Hematopoietic multipotent progenitor cell (in vitro differentiated cells): ENCODE results near the gene COPS9. TPM values are rescaled to one million over a fixed set of nuclear protein-coding genes. Genes with fewer than 3 reads are reported as not detected.

Experiments used
- DNase-seq, 3 donors: peaks; one replicate each; pipeline ENCODE4 v3.0.0-alpha.2; 2011 to 2015; ENCODE audit warnings: low read depth in 2 of 3, low spot score in 2 of 3
- total RNA-seq: library from RNA; depleted of rRNA; stranded (reverse); fragments of >200 nt; gene quantifications from one replicate; pipeline ENCODE4 v1.2.3, GENCODE V29; 2012

COPS9 gene
- total RNA-seq, 1 donor, result 66.2 TPM

- no peak for DNase-seq
Observed at GRCh38 chr2:240166761-240167587, 30.9 kb upstream of the COPS9 start.

GRCh38 chr2:240166191-240166590 is 30.1 kb upstream of the COPS9 start:
- DNase-seq, result no peak

- no peak for DNase-seq
Observed at GRCh38 chr2:240165661-240166060, 29.6 kb upstream of the COPS9 start.

- DNase-seq, result no peak
Observed at GRCh38 chr2:240165034-240165433, 28.9 kb upstream of the COPS9 start.

GRCh38 chr2:240164586-240164985 is 28.5 kb upstream of the COPS9 start:
- no peak for DNase-seq

- DNase-seq, result no peak
Observed at GRCh38 chr2:240163844-240164574, 27.9 kb upstream of the COPS9 start.

- DNase-seq, result no peak
Observed at GRCh38 chr2:240162939-240163714, 27.0 kb upstream of the COPS9 start.

- DNase-seq, result no peak
Observed at GRCh38 chr2:240162531-240162930, 26.4 kb upstream of the COPS9 start.

- no peak for DNase-seq
Observed at GRCh38 chr2:240162032-240162431, 25.9 kb upstream of the COPS9 start.

- DNase-seq, result no peak
Observed at GRCh38 chr2:240161087-240161750, 25.1 kb upstream of the COPS9 start.

- DNase-seq, result no peak
Observed at GRCh38 chr2:240160291-240161086, 24.4 kb upstream of the COPS9 start.

GRCh38 chr2:240159251-240159839 is 23.2 kb upstream of the COPS9 start:
- DNase-seq, result no peak

- DNase-seq, result no peak
Observed at GRCh38 chr2:240157147-240157470, 21.0 kb upstream of the COPS9 start.

- no peak for DNase-seq
Observed at GRCh38 chr2:240156435-240157146, 20.5 kb upstream of the COPS9 start.

- DNase-seq, result no peak
Observed at GRCh38 chr2:240155745-240156390, 19.8 kb upstream of the COPS9 start.

GRCh38 chr2:240155048-240155744 is 19.1 kb upstream of the COPS9 start:
- no peak for DNase-seq

- no peak for DNase-seq
Observed at GRCh38 chr2:240154606-240155005, 18.5 kb upstream of the COPS9 start.

GRCh38 chr2:240153418-240153817 is 17.3 kb upstream of the COPS9 start:
- DNase-seq, result no peak
